Right ventricle myocardium inferior (tissue), 1 donor: ENCODE data around the gene TIGD3. TPM values are rescaled to one million over a fixed set of nuclear protein-coding genes. Genes with fewer than 3 reads are reported as not detected.

Experiments used
- ATAC-seq: fragments of 200-7000 bp; cut with Tn5 transposase; one replicate; pipeline ENCODE4 v1.9.1; 2020; ENCODE audit warnings: mild to moderate bottlenecking, moderate library complexity
- DNase-seq: peaks from one replicate; pipeline ENCODE4 v3.0.0; 2021; ENCODE audit errors: missing footprints
- intact Hi-C: fragments of 100-400 bp; cut with DNase I; formaldehyde crosslinking; loops from one replicate; pipeline ENCODE4 v1.11.0; 2022
- total RNA-seq: library from RNA; stranded (reverse); fragmentation: NEBNext Ultra II Directional; extraction: Animal tissue kit (Norgen Biotek cat#: 25700); gene quantifications from one replicate; pipeline ENCODE4 v1.2.1, GENCODE V29; 2021
- donor health status: DM: no; HTN: yes; CAD: no; lungs with severe emphysema.

Gene TIGD3
- total RNA-seq, 1 donor from 2014 or later = 0.54 TPM

GRCh38 chr11:65398362-65398910 lies 43.9 kb downstream of the TIGD3 start:
- intact Hi-C loops = no loop called here
- DNase-seq = no peak
- ATAC-seq = no peak

- ATAC-seq (no peak), DNase-seq (no peak)
These were observed 44.7 kb downstream of the TIGD3 start for GRCh38 chr11:65399249-65399648.

GRCh38 chr11:65399845-65400244 lies 45.3 kb downstream of the TIGD3 start:
- intact Hi-C loops = no loop called here
- DNase-seq (no peak), ATAC-seq (no peak)

More at GRCh38 chr11:65399249-65399648, 44.7 kb downstream of the TIGD3 start:
- intact Hi-C loops = no loop called here

DNA sequence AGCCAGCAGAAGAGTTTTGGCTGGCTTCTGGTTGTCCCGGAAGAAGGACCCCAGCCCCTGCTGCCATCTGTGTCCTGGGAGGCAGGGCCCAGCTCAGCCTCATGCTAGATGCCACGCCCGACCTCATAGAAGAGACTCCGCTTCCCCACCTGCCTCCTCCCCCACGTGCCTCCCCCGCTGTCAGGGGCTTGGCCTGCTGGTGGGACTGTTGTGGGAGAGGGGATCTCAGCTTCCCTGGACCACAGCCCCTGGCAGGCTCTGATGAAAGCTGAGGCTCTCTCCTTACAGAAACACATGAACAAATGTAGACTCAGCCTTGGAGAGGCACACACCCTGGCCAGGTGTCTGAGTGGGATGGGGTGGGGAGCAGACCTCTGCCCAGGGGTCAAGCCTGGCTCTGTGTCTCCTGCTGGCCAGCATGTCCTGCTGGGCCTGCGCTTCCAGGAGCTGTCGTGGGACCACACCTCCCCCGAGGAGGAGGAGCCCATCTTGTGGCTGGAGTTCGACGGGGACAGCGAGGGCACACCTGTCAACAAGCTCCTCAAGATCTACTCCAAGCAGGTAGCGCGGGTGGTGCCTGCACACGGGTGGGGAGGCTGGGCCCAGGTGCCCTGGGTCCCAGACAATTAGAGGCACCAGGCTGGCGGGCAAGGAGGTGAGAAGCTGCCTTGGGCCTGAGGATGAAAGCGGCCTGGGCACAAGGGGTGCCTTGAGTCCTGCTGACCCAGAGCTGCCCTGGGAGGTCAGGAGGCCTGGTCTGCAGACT lies 45.9 kb downstream of the TIGD3 start:
- intact Hi-C loops = no loop called here
- ATAC-seq = no peak

DNA sequence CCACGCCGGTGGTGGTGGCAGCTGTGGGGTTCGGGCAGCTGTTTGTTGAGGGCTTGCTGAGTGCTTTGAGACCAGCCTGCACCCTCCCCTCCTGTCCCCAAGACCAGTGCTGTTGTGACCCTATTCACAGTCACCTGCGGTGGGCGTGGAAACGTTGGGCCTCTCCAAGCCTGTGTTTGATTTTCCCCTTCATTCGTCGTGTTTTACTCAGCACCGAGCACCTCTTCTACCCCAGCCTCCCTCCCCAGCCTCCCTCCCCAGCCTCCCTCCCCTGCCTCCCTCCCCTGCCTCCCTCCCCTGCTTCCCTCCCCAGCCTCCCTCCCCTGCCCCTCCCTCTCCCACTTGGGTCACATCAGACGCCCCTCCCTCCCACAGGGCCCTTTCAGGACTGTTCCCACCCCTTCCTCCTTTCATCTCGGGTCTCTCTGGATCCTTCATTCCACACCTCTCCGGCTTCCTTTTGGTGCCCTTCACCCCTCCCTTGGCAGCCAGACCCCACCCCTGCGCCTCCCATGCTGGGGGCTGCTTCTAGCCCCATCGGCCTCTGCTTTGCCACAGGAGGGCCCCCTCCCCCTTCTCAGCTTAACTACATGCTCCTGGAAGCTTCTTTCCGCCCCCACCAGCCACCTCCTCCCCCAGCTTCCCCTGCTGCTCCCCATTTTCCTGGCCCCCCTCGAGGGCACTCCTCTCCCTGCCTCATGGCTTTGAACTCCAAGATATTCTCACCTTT lies 46.7 kb downstream of the TIGD3 start:
- ATAC-seq = no peak
- no peak for DNase-seq
- intact Hi-C loops = no loop called here

More for the DNA sequence above, 45.9 kb downstream of the TIGD3 start:
- peak; percentile 53 for DNase-seq

GRCh38 chr11:65401803-65402248 lies 47.3 kb downstream of the TIGD3 start:
- ATAC-seq = no peak
- intact Hi-C loops = no loop called here
- no peak for DNase-seq

DNA sequence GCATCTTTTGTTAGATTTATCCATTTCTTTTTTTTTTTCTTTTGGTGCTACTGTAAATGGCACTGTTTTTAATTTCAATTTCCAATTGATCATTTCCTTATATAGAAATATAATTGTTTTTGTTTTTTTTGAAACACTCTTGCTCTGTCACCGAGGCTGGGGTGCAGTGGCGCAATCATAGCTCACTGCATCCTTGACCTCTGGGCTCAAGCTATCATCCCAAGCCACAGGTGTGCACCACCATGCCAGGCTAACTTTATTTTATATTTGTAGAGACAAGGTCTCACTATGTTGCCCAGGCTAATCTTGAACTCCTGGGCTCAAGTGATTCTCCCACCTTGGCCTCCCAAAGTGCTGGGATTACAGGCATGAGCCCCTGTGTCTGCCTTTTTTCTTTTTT lies 48.2 kb downstream of the TIGD3 start:
- ATAC-seq (no peak), DNase-seq (no peak)
- intact Hi-C loops = no loop called here

DNA sequence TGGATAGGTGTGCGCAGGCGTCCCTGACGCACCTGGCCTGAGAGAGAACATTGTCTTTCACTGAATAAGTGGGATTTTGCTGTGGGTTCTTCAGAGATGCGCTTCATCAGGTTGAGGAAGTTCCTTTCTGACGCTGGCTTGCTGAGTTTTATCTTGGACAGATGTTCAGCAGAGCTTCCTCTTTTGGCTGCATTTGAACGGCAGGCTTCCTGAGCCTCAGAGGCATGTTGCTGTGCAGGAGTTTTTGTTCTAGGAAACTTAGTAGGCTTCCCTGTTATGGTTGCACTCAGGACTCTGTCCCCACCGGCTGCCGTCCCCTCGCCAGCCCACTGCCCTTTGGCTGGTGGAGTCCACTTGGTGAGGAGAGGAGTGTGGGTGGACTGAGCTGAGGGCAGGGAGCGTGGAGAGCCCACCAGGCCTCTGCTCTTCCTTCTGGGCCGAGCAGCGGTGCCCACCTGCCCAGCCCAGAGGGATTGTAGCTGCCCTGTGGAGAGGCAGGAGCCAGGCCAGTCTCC lies 49.1 kb downstream of the TIGD3 start:
- ATAC-seq (peak; percentile 48), DNase-seq (peak; percentile 56)
- intact Hi-C loops = loop anchor here (2.0 kb wide), 1 partner anchor 13 kb away; no protein-coding TSS in a partner anchor

DNA sequence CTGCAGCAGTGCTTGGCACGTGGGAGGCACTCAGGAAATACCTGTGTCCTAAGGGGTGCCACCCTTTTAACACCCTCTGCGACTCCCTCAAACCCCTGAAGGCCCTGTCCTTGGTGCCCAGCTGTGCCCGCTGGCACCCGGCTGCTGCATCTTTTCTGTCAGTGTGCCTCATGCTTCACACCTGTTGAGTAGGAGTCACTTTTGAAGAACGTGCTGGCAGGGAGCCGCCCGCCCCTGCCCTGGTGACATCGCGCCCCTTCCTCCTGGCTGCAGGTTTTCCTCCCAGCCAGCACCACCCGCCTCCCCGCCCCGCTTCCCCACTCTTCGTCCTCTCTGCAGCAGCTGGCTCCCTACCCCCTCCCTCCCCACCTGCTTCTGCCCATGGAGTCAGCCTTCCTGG lies 49.7 kb downstream of the TIGD3 start:
- ATAC-seq = peak; percentile 15
- intact Hi-C loops = loop anchor here (2.0 kb wide), 1 partner anchor 13 kb away; no protein-coding TSS in a partner anchor
- DNase-seq = no peak

DNA sequence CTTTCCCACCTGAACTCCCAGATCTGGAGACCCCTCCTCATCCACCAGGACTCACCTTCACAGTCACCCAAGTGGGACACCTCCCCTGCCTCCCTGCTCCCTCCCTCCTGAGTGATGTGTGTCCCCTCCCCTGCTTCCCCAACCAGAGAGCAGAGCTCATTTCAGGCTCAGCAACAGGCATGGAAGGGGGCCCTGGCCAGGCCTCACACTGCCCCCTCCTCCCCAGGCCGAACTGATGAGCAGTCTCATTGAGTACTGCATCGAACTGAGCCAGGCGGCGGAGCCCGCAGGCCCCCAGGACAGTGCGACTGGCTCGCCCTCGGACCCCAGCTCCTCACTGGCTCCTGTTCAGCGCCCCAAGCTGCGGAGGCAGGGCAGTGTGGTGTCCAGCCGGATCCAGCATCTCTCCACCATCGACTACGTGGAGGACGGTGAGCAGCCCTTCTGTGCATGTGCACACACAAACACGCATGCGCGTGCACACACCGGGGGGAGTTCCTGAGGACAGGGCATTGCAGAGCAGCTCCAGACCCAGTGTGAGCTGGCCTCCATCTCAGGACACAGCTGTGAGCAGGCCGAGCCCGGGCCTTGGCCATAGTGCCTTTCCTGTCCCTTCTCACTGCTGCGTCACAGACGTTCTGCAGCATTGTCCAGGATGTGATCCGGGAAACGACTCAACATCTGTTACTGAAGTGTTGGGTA lies 50.2 kb downstream of the TIGD3 start:
- intact Hi-C loops = loop anchor here (2.0 kb wide), 1 partner anchor 14 kb away; no protein-coding TSS in a partner anchor
- peak; percentile 25 for ATAC-seq
- peak; percentile 70 for DNase-seq

Other genes with a start within 250 kb of the TIGD3 start
- 53.1 TPM for gene TM7SF2, start 242.9 kb upstream of the TIGD3 start, total RNA-seq
- 5.8 TPM for gene ZNHIT2, start 237.1 kb upstream of the TIGD3 start, total RNA-seq
- 714 TPM for gene FAU, start 232.6 kb upstream of the TIGD3 start, total RNA-seq
- gene MRPL49, start 232.4 kb upstream of the TIGD3 start, total RNA-seq = 35.8 TPM
- gene SYVN1, start 220.2 kb upstream of the TIGD3 start, total RNA-seq = 27.1 TPM
- gene SPDYC, start 184.5 kb upstream of the TIGD3 start, total RNA-seq = not detected
- 82.9 TPM for gene CAPN1, start 172.8 kb upstream of the TIGD3 start, total RNA-seq
- gene POLA2, start 92.8 kb upstream of the TIGD3 start, total RNA-seq = 2.9 TPM
- gene CDC42EP2, start 39.9 kb upstream of the TIGD3 start, total RNA-seq = 16.7 TPM
- gene DPF2, start 20.9 kb upstream of the TIGD3 start, total RNA-seq = 51.6 TPM
- 5.6 TPM for gene SLC25A45, start 27.9 kb downstream of the TIGD3 start, total RNA-seq
- gene FRMD8, start 31.9 kb downstream of the TIGD3 start, total RNA-seq = 8.2 TPM
- 457 TPM for gene NEAT1, start 68.0 kb downstream of the TIGD3 start, total RNA-seq
- gene MALAT1, start 144.3 kb downstream of the TIGD3 start, total RNA-seq = 5,781 TPM
- gene SCYL1, start 170.3 kb downstream of the TIGD3 start, total RNA-seq = 55.6 TPM
- 72.3 TPM for gene LTBP3, start 203.6 kb downstream of the TIGD3 start, total RNA-seq
- gene ZNRD2, start 215.7 kb downstream of the TIGD3 start, total RNA-seq = 23.3 TPM
- 45.1 TPM for gene FAM89B, start 217.8 kb downstream of the TIGD3 start, total RNA-seq
- 61.0 TPM for gene EHBP1L1, start 221.3 kb downstream of the TIGD3 start, total RNA-seq
- gene KCNK7, start 241.0 kb downstream of the TIGD3 start, total RNA-seq = 0.43 TPM